AG20443 (cell line): ENCODE results near the gene PPARG.
"Not testable (repeated sequence)": the region's sequence is repeated elsewhere in the genome, so short reads cannot be mapped to it uniquely, and the experiment has no call there.

Experiments
- DNase-seq: peaks from one replicate; pipeline ENCODE4 v3.0.0; 2012; ENCODE audit warnings: low spot score, mixed read lengths

Gene PPARG

DNA sequence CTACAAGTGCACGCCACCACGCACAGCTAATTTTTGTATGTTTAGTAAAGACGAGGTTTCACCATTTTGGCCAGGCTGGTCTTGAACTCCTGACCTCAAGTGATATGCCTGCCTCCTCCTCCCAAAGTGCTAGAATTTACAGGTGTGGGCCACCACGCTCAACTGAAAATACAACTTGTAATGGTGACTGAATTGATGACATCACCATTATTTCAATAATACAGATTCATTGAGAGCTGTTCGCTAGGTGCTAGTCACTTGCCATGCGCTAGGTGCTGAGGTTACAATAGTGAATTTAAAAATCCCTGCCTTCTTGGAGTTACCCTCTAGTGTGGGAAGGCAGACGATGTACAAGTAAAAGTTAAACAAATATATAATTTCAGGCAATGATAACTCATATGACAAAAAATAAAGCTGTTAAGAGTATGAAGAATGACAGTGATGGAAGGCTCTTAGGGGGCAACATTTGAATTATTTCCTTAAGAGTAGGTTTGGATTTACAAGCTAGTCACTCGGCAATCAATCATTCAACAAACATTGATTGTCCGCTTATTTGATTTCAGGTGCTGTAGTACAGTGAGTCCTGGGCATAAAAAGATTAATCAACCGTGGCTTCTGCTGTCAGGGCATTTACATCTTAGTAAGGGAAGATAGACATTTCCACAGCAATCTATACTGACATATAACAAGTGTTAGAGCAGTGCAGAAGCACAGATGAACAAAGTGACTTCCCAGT is 9.1 kb upstream of the PPARG start:
- no peak for DNase-seq

DNA sequence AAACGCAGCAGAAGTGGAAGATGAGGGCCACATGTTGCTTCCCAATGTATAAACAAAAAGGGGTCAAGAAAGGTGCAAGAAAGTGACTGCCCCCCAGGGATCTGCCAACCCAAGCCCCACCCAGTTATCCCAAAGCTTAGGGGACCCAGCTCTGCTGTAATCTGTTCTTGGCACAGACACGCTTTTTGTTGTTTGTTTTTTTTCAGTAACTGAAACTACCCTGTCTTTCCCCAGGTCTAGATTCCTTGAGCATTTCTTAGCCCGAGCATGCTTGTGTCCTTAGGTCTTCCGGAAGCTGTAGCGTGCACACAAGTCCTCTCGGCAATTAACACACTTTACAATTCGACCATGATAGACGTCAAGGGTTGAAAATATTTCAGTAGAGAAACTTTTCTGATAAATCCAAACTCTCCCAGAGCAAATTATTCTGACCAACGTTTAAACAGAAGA is 8.5 kb upstream of the PPARG start:
- DNase-seq: no peak

DNA sequence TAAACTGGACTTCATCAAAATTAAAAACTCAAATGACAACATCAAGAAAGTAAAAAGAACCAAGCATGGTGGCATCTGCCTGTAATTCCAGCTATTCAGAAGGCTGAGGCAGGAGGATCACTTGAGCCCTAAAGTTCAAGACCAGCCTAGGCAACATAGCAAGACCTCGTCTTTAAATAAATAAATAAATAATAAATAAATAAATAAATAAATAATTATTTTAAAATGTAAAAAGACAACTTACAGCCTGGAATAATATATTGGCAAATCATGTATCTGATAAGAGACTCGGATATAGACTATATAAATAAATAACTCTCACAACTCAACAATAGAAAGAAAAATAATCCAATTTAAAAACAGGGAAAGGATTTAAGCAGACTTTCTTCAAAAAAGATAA is 4.3 kb upstream of the PPARG start:
- DNase-seq: no peak

DNA sequence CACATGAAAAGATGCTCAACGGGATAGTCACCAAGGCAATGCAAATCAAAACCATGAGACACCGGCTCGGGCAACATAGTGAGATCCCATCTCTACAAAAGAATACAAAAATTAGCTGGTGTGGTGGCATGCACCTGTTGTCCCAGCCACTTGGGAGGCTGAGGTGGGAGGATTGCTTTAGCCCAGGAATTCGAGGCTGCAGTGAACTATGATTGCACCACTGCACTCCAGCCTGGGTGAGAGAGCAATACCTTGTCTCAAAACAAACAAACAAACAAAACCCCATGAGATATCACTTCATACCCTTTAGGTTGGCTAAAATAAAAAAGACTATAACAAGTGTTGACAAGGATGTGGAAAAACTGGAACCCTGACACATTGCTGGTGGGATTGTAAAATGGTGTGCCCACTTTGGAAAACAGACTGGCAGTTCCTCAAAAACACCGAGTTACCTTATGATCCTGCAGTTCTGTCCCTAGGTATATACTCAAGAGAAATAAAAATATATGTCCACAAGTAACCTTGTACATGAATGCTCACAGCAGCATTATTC is 3.8 kb upstream of the PPARG start:
- DNase-seq: no peak

DNA sequence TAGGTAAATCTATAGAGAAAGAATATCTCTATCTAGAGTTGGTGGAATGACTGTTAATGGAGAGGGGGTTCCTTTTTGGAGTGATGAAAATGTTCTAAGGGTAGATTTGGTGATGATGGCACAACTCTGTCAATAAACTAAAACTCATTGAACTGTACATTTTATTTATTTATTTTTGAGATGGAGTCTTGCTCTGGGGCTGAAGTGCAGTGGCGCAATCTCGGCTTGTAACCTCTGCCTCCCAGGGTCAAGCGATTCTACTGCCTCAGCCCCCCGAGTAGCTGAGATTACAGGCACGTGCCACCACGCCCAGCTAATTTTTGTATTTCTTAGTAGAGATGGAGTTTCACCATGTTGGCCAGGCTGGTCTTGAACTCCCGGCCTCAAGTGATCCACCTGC is 3.1 kb upstream of the PPARG start:
- DNase-seq: not testable (repeated sequence)

DNA sequence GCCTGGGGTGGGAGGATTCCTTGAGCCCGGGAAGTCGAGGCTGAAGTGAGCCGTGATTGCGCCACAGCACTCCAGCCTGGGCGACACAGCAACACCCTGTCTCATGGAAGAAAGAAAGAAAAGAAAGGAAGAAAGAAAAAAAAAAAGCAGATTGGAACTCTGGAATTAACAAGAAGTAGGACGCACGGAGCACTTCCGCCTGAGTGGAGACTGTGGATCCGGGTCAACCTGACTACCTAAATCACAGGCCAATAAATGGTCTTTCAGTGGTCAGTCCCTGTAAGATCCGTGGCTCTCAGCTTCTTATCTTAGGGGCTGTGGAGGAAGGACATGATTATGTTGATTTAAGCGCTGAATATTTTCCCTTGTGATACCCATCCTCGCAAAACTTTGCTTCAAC is 2.4 kb upstream of the PPARG start:
- no peak for DNase-seq

DNA sequence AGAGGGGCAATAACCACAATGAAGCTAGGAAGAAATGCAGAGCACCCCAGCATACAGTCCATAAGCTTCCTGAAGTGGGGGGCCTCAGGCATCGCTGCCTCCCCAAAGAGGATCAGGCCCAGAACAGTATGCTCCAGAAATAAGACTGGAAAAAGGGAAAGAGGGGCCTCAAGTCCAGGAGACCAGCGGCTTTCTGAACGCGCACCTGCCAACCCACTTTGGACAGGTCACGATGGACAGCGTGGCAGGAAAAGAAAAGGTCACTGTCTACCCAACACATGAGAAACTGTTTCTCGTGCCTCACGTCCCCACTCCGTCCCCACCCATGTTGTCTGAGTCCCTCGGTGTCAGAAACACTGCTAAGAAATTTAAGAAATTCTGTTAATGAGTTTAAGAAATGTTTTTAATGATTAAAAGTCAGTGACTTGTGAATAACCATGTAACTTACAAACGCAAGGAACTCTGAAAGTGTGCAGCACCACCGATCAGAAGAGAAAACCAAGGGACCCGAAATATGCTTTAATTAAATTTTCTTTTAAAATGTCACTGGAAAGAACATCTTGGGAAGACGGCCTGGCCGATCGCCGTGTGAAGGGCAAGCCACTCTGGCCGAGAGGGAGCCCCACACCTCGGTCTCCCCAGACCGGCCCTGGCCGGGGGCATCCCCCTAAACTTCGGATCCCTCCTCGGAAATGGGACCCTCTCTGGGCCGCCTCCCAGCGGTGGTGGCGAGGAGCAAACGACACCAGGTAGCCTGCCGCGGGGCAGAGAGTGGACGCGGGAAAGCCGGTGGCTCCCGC is 1.7 kb upstream of the PPARG start:
- peak; percentile 17 for DNase-seq

DNA sequence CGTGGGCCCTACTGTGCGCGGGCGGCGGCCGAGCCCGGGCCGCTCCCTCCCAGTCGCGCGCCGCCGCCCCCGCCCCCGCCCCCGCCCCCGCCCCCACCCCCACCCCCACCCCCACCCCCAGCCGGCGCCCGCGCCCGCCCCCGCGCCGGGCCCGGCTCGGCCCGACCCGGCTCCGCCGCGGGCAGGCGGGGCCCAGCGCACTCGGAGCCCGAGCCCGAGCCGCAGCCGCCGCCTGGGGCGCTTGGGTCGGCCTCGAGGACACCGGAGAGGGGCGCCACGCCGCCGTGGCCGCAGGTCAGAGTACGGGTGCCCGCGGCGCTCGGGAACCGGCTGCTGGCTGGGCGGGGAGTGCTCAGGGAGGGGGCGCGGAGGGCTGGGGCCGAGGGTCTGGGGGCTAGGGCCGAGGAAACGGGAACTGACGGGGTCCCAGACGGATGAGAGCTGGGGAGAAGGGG is 1.1 kb upstream of the PPARG start:
- peak; percentile 61 for DNase-seq

DNA sequence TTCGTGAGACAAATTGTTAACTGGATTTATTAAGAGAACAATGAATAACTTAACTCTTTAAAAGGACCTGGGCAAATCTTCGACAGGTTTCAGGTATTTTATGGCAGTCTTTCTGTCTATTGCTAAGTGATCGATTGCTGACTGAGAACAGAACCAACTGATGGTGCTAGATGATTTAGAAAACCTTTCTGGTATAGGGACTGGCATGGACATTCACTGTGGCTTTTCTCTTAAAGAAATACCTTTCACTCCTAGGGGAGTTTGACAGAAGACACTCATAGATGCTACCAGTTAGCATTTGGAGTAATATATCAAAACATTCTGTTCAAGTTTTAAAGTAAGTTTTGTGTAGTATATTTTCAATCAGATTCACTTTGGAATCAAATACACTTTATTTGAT is 654 bp downstream of the PPARG start:
- no peak for DNase-seq

DNA sequence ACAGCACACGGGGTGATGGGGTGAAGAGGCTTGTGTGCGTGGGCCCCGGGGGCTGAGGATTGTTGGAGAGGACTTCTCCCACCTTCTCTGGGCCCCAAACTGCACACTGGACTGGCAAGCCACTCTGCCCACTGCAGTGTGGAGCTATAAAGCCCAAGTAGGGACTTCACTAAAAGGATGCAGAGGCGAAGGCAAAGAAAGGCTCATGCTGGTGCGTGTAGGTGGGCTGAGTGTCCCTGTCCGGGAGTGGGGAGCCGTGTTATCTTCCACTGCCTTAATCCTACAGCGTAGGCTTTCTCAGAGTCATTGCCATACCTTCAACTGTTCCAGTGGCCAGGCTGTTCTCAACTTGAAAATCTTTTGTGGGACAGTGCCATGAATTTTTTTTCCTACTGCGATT is 3.9 kb downstream of the PPARG start:
- no peak for DNase-seq

DNA sequence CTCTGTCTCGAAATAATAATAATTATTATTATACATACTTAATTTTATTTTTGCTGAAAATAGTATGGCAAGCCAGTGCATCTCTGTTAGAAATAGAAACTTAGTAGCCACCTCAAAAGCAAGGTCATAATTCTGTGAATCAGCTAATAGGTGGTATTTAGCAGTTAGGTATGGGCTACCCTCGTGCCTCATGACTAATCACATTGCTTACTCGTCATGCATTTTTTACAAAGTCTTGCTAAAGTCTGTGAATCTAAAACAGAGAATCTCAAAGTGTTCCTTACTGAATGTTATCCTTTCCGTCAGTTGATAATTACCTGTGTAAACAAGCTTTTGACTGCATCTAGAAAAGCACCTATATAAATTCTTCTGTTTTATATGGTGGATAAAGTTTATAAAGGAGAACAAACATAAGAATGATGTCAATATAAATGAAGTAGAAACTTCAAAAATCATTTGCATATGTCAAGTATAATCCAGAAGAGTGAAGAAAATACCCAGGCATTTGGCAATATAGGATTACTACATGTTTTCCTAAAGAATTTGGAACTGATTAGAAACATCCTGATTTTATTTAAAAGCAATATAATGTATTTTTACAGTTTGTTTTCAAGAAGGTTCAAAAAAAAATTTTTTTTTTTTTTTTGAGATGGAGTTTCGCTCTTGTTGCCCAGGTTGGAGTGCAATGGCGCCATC is 6.2 kb downstream of the PPARG start:
- peak; percentile 29 for DNase-seq

DNA sequence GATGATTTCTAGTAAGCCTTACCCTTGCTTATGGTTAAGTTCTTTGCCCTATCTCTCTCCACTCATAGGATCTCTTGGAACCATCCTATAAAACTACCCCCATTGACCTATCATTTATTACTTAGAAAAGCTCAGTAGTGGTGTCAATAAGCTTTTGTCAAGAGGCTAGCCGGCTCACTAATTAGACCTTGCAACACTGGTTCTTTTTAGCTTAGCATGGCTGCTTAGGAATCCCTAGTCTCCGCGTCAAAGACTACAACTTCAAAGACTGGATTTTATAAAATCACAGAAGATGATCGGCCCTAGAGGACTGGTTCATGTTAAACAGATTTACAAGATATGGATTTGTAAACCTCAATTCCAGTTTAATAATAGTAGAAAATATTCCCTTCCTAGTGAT is 7.6 kb downstream of the PPARG start:
- no peak for DNase-seq

DNA sequence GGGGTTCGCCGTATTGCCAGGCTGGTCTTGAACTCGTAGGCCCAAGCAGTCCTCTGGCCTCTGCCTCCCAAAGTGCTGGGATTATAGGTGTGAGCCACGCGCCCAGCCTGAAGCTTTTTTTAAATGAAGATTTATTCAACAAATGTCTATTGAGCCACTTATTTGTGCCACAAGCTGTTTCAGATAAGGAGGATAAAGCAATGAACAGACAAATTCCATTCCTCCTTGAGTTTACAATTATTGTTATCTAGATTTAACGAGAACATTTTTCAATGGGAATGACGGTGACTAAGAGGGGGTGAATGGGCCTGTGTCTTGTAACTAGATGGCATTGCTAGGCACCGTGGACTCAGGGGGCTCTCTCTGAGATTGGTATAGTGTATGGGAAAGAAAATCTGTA is 10.2 kb downstream of the PPARG start:
- no peak for DNase-seq

DNA sequence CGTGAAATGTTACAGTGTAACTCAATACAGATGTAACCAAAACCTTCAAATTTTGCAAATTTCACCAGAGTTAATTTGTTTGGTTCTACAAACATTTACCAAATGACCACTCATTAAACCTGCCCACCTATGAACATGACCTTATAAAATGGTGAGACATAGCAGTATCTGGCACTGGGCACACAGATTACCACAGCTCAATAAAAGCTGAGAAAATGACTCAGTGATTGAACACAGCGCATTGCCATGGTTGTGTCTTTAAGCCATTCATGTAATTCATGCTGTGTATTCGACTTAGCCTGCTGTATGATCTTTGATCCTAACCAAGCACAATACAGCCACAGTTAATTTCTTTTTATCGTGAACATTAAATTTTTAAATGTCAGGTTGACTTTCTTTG is 11.3 kb downstream of the PPARG start:
- no peak for DNase-seq

DNA sequence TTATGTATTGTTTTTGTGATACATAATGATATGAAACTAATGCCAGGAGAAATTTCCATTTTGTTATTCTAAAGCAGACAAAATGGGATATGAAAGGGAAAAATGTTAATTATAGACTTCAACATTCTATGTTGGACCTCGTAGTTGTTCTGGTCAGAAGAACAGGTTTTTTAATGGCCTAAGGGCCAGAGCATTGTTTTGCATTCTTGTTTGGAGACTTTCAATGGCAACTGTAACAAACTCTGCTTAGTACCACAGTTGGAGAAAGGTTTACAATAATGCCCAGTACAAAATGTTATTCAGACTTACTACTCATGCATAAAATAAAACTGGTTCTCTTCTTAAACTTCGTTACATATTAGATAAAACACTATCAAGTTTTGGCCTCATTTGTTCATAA is 12.2 kb downstream of the PPARG start:
- no peak for DNase-seq

DNA sequence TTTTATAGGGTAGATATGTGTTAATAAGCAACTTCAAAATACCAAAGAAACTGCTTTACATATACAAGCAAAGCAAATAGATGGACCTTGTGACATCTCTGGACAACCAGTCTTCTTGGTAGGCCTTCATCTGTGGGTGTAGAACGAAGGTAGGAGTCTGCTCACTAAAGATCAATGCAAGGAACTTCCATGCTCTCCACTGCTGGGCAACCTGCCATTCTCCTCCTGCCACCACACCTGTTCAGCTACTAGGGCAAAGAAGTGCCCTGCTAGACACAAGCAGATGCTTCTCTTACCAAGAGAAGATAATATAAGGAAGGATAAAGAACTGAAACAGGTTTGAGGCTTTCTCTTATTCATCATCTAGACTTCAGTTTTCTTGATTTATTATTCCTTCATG is 12.6 kb downstream of the PPARG start:
- DNase-seq: no peak

DNA sequence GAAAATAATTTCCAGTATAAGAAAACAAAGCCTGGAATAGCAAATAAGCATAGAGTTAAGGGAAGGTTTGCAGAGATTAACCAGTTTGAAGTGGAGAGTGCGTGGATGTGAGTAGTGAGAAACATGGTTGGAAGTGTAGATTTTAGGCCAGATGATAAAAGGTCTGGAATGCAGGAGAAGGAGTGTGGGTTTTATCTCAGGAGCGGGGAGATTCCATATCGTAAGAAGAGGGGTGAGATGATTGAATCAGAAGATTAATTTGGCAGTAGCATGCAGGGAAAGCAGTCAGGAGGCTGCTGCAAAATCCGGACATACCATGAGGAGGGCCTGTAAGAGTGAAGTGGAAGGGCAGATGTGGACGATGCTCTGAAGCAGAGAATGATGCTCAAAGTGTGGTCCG is 13.7 kb downstream of the PPARG start:
- DNase-seq: no peak

DNA sequence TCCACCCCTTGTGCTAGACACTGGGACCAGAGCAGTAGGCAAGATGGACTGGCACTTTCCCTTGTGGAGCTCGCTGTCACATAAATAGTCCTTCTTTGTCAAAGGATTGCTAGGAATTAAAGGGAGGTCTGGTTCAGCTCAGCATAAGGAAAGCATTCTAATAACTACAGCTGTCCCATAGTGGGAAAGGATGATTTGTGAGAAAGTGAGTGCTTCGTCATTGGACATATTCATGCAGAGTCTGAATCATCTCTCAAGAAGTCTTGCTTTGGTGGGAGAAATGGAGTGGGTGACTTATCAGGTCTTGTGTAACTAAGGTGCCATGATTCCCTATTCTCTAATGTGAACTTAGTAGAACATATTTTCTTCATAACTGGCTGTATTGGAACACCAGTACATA is 14.7 kb downstream of the PPARG start:
- DNase-seq: peak; percentile 49

DNA sequence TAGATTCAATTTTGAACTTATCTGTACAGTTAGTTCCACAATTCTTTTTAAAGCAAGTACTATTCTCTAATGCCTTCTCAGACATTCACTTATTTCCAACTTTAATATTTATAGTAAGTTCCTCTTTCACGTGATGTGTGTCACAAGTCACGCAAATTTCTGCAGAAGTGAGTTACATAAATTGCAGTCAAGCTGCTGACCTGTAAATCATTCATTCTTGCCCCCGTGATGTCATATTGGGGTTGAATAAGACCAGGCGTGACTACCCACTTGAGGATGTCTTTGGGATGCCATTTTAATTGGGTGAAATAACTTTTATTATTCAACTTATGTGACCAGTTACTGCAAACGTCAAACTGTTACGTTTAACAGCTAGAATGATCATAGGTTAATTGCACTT is 15.1 kb downstream of the PPARG start:
- no peak for DNase-seq

DNA sequence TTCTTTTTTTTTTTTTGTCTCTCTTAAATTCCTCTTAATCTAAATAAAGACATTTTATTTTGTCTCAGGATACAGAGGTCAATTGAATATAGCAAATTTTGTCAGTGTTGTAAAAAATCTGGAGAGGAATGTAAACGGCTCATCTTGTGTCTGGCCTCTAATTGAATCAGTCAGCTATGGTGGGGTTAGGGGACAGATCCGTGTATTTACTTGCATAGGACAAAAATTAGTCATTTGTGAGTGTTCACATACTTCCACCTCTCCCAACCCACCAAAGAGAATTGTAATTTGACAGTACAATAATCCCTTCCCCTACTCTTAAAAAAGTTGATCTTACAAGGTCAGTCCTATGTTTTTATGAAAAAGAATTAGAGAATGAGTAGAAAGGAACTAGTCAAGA is 18.3 kb downstream of the PPARG start:
- no peak for DNase-seq

DNA sequence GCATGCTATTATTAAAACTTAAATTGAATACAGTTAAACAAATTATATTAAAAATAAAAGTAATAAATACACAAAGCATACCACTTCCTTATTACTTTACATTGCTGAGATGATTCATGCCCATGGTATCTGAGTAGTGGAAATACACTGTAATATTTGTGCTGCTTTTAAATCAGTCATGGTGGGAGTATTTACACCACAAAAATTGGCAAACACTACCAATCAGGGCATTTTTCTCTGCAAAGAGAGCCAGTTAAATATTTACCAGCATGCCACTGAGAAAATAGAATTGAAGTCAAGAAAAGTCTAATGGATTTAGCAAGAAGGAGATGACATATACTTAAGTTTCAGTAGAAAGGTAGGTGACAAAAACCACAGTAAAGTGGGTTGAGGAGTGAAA is 19.6 kb downstream of the PPARG start:
- DNase-seq: no peak

DNA sequence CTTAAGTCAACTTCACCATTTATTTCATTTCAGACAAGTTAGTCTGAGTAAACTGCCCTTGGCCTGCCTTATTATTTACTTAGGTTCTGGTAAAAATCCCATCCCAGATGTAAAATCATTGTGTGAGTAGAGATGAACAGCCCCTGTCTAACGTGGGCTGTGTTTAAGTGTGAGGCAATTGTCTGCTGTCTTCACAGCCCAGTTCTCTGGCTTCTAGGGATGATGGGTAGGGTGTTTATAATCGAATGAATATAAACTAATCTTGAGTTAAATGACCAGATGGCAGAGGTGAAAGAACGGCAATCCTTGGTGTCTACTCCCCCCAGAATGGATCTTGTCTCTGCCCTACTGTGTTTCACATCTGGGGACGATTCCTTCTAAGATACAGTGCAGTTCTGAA is 20.8 kb downstream of the PPARG start:
- no peak for DNase-seq

DNA sequence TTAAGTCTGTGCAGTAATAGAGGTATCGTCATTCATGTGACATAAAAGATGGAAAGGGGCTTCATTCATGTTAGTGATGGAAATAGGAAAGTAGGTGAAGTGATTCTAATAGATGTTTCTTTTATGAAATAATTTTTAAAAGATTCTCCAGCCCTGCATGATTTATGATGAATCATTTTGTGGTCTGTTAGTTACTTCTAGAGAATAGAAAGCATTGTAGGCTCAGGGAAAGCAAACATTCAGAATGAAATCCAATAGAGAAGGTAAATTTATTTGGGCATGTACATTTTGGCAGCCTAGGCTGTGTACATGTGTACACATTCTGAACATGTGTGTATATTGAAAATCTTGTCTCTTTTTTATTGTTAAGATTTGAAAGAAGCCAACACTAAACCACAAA is 23.1 kb downstream of the PPARG start:
- DNase-seq: no peak
